Measurements from ENCODE around the gene RAET1G.

- TF ChIP-seq CTCF (IDR thresholded peaks at IDR 0.05) (no peak), POLR2A (IDR thresholded peaks at IDR 0.05) (no peak)
Observed at GRCh38 chr6:149917679-149918078, 5.2 kb downstream of the RAET1G start.
